NCI-H748 treated with DMSO at 0.1 percent for 48 hours (cell line): ENCODE results near the gene BCAM.

Source experiments
- DNase-seq: peaks from one replicate; lab custom pipeline; 2025; lab: John Stamatoyannopoulos, UW

BCAM gene

DNA sequence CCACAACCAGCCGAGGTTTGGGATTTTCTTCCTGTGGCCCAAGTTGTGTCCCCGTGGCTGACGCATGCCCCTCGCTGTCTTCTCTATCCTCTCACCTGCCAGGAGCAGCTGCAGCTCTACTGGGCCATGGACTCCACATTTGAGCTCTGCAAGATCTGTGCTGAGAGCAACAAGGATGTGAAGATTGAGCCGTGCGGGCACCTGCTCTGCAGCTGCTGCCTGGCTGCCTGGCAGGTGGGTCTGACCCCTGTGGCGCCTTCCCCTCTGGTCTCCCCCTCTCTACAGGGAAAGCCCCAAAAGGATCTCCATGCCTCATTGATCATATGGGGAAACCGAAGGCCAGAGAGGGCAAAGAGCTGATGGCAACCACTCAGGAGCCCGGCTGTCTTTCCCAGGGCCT is 16.6 kb upstream of the BCAM start:
- no peak for DNase-seq

DNA sequence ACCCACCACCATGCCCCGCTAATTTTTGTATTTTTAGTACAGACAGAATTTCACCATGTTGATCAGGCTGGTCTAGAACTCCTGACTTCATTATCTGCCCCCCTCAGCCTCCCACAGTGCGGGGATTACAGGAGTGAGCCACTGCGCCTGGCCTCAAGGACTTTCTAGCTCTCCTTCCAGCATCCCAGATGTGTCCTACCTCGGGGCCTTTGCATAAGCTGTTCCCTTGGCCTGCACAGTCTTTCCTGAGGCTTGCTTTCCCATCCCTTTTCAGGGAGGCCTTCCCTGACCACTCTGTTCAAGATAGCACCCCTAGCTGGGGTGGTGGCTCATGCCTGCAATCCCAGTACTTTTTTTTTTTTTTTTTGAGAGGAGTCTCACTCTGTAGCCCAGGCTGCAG is 14.3 kb upstream of the BCAM start:
- DNase-seq: no peak

DNA sequence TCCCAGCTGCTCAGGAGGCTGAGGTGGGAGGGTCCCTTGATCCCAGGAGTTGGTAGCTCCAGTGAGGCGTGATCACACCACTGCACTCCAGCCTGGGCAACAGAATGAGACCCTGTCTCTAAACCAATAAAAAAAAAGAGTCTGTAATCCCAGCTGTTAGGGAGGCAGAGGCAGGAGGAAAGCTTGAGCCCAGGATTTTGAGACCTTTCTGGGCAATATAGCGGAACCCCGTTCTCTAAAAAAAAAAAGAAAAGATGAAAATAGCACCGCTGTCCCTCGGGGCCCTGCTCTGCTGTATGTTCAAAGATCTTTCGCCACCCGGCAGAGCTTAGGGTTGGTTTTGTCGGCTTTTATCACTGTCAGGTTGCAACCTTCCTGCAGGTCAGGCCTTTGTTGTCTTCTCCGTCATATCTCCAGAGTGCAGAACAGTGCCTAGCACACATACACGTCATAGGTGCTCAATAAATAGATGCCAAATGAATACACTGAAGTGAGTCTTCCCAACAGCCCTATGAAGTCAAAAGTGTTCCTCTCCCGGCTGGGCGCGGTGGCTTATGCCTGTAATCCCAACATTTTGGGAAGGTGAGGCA is 13.4 kb upstream of the BCAM start:
- no peak for DNase-seq

DNA sequence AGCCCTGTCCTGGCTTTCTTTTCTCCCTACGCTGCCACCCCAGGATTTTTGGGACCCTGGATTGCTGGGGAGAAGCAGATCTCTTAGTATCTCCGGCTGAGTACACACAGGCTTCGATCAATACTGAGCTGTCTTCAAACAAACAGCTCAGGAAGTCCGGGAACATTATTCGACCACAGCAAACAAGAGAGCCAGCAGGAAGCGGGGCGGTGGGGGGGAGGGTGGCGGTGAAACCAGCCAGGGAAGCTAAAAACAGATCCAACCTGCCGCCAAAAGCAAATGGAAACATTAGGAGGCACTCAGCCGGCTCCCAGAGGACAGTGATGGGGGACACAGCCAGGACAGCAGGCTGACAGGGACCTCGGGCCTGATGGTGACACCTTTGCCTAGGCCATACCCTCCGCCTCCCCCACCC is 12.2 kb upstream of the BCAM start:
- peak; percentile 55 for DNase-seq

DNA sequence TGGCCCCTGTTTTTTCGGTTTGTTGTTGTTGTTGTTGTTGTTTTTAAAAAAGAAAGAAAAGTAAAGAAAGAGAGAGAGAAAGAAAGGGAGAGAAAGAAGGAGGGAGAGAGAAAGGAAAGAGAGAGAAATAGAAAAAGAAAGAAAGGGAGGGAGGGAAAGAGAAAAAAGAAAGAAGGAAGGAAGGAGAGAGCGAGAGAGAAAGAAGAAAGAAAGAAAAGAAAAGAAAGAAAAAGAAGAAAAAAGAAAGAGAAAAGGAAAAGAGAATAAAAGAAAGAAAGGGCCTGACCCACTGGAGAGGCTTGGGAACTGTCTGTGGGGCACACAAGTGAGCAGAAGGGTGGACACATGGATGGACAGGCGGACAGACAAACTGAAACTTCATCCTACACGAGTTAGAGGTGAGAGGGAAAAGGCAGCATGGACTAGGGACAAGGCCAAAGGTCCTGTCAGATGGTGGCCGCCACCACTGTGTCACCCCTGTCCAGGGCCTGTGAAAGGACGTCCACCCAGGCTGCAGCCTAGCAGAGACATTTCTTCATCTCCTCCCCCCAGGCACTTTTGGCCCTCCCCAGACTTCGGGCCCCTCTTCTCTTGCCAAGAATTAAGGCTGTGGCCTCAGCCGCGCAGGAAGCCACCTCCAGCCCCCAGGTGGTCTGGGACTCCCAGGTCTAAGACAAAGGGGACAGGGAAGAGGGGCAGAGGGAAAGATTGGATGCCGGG is 9.1 kb upstream of the BCAM start:
- DNase-seq: no peak

DNA sequence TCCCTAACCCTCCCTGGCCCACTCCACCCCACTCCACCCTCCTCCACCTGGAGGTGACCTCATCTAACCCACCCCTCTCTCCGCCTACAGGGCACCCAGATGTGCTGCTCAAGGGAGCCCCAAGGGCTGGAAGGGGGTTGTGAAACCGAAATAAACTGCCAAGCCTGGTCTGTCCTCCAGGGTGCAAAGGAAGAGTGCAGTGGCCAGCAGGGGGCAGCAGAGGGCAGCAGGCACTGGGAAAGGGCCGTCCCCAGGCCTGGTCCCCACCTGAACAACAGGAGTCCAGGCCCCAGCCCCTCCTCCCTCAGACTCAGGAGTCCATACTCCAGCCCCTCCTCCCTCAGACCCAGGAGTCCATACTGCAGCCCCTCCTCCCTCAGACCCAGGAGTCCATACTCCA is 8.4 kb upstream of the BCAM start:
- DNase-seq: peak; percentile 60

DNA sequence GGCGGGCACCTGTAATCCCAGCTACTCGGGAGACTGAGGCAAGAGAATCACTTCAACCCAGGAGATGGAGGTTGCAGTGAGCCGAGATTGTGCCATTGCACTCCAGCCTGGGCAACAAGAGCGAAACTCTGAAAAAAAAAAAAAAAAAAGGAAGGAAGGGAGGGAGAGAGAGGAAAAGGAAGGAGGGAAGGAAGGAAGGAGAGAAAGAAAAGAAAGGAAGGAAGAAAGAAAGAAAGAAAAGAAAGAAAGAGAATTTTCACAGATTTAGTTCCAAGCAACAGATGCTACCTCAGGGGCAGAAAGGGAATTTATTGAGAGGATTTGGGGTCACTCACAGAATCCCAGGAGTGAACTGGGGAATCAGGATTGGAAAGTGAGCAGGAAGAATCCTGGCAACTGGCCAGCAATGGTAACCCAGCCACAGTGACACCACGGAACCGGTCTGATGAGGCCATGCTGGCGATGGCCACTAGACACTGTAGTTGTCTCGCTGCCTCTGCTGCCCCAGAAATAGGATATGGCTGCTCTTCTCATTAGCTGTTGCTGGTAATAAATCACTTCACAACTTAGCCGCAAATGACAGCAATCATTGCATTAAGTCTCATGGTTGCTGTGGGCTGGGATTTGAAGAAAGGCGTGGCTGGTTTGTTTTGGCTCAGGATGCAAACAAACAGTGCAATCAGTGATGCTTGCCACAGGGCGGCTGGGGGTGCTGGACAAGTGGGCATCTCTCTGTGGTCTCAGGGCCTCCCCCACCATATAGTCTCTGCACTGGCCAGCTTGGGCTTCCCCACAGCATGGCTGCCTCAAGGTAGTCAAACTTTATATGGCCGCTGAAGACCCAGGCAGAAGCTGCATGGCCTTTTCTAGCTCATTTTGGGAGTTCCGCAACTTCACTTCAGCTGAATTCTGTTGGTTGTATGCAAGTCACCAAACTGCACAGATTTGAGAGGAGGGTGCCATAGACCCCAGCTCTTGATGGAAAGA is 5.2 kb upstream of the BCAM start:
- peak; percentile 14 for DNase-seq

DNA sequence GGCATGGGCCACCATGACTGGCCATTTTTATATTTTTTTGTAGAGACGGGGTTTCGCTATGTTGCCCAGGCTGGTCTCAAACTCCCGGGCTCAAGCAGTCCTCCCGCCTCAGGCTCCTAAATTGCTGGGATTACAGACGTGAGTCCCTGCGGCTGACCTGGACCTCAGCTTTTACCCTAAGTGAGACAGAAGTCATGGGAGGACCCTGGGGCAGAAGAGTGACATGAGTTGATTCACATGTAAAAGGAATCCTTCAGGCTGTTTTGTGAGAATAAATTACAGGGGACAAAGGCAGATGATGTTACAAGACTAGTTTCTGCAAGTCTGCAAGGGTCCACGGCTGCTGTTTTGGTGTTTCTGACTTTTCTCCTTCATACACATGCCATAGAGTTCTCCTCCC is 2.6 kb upstream of the BCAM start:
- DNase-seq: no peak

DNA sequence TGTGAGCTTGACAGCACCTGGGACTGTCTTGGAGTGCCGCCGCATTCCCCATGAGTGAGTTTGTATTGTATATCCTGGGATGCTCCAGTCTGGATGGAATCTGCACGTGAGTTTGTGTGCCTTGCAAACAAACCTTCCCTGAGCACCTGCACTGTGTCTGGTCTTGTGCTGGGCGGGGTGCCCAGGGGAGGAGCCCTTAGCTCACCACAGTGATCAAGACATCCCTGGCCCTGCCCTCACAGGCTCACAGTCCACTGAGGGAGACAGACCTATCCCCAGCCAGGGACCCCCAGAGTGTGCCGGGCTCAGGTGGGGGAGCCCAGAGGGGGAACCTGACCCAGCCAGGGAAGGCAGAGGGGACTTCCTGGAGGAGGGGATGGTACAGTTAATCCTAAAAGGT is 1.7 kb upstream of the BCAM start:
- DNase-seq: peak; percentile 33

DNA sequence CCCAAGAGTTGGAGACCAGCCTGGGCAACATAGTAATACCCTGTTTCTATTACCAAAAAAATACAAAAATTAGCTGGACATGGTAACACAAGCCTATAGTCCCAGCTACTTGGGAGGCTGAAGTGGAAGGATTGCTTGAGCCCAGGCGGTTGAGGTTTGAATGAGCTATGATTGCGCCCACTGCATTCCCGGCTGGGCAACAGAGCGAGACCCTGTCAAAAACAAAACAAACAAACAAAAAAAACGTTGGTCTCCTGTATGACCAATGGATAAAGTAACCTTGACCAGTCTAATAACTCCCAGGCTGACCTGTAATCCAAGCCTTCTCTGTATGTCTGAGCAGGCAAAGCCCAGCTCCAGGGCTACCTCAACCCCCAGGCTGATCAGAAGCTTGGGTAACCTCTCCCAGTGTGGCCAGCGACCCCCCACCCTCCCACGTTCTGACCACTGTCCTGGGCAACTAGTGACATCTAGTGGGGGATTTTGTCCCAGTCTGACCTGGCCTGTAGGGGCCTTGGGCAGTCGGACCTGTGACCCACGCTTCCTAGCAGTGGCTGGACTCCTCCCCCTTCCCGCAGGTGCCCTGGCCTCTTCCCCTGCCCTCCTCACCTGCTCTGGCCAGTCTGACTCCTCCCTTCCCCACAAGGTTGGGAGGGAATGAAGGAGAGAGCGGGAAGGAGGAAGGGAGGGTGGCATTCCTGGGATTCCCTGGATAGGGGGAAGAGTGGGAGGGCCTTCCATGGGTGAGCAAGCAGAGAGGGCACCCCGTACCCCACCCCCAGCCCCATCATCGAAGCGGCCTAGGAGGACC is 1.0 kb upstream of the BCAM start:
- no peak for DNase-seq

DNA sequence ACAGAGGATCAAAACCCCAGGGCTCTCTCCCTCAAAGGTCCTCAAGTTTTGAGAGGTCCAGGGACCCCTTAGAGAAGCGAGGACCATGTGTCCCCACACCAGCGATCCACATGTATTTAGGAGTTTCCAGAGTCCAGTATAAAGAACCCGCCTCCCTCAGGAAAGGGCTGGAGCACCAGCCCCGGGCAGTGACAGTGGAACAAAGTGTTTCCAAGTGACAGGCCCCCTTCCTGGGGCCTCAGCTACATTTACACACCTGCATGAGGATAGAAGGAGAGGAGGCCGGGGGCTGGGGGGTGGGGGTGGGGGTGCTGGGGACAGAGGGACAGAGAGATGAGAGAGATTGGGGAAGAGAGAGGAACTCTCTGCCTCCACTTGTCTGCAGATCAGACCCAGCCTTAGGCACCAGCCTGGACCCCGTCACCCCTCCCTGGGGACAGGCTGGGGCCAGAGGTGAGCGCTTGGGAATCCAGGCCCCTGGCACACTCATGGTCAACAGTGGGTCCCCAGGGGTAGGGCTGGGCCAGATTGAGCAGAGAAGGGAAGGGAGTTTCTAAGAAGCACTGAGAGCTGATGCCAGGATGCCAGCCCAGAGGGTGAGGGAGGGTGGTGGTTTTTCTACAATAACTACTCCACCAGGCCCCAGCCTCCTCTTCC is 802 bp downstream of the BCAM start:
- DNase-seq: no peak

DNA sequence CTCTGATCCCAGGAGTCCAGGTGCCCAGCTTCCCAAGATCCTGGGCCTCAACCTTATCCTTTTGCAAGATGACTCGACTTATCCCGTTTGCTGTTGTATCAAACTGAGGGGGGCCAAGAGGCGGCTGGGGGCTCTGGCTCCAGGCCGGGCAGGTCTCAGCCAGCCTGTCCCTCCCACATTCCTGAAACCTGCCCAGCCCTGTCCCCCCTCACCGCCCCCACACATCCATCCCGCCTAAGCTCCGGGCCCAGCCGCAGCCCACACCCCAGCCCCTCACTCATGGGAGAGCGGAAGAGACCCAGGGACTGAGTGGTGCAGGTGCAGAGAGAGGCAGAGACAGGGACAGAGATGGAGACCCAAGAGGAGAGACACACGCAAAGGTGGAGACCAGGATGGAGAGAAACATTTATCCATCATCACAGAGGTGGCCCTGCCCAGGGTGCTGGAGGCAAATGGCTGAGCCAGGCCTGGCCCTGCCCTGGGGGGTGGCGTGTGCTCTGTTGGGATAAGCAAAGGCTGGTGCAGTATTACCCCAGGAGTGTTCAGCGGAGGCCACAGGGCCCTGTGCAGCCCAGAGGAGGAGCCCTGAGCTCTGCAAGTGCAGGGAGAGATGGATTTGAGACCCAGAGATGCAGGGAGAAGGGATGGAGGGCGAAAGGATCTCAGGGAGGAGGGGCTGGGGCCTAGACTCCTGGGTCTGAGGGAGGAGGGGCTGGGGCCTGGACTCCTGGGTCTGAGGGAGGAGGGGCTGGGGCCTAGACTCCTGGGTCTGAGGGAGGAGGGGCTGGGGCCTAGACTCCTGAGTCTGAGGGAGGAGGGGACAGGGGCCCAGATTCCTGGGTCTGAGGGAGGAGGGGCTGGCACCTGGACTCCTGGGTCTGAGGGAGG is 1.6 kb downstream of the BCAM start:
- no peak for DNase-seq

DNA sequence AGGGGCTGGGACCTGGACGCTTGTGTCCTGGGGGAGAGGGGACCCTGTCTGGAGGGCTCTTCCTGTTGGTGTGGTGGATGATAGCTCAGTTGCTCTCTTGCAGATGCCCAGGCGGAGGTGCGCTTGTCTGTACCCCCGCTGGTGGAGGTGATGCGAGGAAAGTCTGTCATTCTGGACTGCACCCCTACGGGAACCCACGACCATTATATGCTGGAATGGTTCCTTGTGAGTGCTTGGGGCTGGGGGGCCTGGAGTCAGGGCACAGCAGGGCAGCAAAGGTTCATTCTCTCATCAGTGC is 2.2 kb downstream of the BCAM start:
- no peak for DNase-seq

DNA sequence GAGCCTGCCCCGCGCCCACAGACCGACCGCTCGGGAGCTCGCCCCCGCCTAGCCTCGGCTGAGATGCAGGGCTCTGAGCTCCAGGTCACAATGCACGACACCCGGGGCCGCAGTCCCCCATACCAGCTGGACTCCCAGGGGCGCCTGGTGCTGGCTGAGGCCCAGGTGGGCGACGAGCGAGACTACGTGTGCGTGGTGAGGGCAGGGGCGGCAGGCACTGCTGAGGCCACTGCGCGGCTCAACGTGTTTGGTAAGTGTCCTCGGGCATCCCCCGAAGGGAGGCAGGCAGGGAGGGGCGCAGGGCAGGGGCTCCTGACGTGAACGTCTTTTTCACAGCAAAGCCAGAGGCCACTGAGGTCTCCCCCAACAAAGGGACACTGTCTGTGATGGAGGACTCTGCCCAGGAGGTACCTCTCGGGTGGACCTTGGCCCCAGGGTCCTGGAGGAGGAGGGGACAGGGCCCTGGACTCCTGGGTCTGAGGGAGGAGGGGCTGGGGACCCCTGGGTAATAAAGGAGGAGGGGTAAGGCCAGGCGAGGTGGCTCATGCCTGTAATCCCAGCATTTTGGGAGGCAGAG is 3.3 kb downstream of the BCAM start:
- DNase-seq: no peak

DNA sequence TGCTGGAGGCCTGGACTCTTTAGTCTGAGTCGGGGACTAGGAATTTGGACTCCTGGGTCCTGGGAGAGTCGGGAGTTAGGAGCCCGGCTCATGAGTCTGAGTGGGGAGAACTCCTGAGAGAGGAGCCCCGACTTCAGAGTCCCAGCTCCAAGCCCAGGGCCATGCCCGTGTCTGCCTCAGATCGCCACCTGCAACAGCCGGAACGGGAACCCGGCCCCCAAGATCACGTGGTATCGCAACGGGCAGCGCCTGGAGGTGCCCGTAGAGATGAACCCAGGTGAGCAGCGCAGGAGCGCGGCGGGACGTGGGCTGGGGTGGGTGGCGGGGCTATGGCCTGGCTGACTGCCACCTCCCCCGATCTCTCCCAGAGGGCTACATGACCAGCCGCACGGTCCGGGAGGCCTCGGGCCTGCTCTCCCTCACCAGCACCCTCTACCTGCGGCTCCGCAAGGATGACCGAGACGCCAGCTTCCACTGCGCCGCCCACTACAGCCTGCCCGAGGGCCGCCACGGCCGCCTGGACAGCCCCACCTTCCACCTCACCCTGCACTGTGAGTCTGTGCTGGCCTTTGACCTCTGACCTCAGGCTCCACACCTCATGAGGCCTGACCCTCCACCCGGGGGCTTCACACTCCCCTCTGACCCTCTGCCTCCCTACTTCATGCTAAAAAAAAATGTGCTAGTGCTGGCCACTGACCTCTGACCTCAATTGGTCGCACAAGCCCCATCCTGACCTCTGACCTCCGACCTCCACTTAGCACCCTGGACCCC is 4.4 kb downstream of the BCAM start:
- DNase-seq: no peak

DNA sequence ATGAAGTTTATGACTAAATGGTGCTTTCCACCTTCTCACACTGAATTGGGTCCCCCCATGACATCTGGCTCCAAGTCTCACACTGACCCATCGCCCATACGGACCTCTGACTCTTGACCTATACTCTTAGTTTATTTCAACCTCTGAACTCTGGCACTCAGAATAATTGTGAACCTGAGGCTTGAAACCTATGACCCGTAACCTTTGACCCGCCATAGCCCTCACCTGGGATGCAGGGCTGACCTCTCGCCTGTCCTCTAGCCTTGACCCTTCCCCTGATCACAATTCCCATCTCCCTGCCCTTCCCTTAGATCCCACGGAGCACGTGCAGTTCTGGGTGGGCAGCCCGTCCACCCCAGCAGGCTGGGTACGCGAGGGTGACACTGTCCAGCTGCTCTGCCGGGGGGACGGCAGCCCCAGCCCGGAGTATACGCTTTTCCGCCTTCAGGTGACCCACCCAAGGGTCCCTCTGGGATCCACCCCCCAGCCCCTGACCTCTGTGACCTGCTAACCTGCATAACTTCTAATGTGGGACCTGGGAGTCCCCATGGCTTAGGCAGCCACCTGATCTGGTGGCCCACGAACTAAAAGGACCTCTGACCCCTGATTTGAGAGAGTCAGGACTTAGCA is 5.1 kb downstream of the BCAM start:
- DNase-seq: no peak

DNA sequence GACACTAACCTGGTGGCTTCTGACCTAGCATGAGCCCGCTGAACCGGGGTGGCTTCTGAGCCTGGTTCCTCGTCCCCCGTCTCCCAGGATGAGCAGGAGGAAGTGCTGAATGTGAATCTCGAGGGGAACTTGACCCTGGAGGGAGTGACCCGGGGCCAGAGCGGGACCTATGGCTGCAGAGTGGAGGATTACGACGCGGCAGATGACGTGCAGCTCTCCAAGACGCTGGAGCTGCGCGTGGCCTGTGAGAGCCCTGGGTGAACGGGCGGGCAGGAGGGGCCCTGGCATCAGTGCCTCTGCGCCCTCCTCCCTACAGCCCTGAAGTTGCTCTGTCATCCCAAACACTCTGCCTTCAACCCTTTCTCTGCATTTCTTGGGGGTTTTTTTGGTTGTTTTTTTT is 5.6 kb downstream of the BCAM start:
- no peak for DNase-seq

DNA sequence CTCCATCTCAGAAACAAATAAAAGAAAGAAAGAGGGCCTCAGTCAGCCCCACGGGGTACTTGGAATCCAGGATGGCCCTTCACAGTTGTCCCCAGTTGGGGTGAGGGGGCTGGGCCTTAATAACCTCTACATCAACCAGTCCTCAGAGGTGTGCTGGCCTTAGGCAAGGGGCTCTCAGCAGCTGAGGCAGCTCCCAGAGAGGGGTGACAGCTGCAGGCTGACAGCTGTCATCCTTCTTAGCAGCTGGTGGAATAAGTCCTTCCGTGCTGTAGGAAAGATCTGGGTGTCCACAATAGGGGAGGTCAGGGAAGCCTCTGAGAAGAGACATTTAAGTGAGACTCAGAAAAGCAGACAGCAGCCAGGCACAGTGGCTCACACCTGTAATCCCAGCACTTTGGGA is 7.4 kb downstream of the BCAM start:
- DNase-seq: no peak
